PC-3 (cell line): ENCODE results near the gene CDK11A.

Experiments
- EZH2 ChIP-seq: fragments of 300-600 bp; sonication (generic); IDR thresholded peaks from one replicate; pipeline ENCODE4 v1.6.1; 2017; ENCODE audit warnings: antibody characterized with exemption, mild to moderate bottlenecking, low read length; ENCODE audit not compliant: unreplicated experiment
- TF ChIP-seq, protein P1 (sequence below): fragments of 300-600 bp; sonication (generic); conservative IDR thresholded peaks from 2 replicates; pipeline ENCODE4 v1.5.1; 2017; ENCODE audit warnings: antibody characterized with exemption, low read depth, mild to moderate bottlenecking, low read length

DNA sequence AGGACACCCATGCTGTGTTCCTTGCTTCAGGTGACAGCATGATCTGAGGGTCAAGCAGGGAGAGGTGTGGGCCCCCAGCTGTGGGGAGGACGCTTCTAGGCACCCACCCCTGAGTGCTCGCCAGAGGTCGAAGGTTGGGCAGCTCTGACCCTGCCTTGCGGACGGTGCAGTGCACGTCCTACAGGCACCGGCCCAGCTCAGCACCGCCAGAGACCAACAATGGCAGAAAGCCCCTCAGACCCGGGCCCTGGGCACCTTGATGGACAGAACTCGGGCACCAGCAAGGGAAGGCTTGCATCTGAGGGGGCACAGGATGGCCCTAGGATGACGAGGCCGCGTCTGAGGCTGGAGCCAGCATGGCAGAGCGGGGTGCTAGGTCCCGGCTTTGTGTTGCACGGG lies 29.4 kb upstream of the CDK11A start:
- TF ChIP-seq, protein P1, sequence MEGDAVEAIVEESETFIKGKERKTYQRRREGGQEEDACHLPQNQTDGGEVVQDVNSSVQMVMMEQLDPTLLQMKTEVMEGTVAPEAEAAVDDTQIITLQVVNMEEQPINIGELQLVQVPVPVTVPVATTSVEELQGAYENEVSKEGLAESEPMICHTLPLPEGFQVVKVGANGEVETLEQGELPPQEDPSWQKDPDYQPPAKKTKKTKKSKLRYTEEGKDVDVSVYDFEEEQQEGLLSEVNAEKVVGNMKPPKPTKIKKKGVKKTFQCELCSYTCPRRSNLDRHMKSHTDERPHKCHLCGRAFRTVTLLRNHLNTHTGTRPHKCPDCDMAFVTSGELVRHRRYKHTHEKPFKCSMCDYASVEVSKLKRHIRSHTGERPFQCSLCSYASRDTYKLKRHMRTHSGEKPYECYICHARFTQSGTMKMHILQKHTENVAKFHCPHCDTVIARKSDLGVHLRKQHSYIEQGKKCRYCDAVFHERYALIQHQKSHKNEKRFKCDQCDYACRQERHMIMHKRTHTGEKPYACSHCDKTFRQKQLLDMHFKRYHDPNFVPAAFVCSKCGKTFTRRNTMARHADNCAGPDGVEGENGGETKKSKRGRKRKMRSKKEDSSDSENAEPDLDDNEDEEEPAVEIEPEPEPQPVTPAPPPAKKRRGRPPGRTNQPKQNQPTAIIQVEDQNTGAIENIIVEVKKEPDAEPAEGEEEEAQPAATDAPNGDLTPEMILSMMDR = no peak
- TF ChIP-seq EZH2 = no peak
